ENCODE data around the gene LBHD2. TPM values are rescaled to one million over a fixed set of nuclear protein-coding genes. Genes with fewer than 3 reads are reported as not detected.

LBHD2 gene
- total and polyA plus RNA-seq, 9 donors, result 0.47 TPM; not detected in 8

DNA sequence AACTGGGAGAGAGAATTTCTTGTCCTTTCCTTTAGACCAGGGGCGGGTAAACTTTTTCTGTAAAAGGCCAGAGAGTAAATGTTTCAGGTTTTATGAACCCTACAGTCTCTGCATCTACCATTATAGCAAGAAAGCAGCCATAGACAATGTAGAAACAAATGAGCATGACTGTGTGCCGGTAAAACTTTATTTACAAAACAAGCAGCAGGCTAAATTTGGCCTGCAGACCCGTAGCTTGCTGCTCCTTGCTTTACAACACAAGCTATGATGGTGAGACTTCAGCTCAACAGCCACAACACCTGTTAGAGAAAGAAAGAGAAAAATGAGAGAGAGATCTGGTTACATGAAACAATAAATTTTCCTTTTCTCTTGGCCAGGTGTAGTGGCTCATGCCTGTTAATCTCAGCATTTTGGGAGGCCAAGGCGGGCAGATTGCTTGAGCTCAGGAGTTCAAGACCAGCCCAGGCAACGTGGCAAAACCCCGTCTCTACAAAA is 22.5 kb upstream of the LBHD2 start:
- H3K27ac ChIP-seq, result no peak overlapping the region

DNA sequence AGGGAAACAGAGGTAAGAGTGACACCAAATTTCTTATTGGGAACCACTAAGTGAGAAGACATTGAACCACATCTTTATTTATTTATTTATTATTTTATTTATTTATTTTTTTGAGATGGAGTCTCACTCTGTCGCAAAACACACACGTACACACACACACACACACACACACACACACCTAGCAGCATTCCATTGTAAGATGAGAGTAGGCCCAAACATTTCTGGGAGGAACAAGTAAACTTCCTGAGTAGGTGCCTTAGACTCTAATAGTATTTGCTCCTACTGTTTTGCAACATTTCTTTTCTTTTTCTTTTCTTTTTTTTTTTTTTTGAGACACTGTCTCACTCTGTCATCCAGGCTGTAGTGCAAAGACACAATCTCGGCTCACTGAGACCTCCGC is 19.6 kb upstream of the LBHD2 start:
- H3K36me3 ChIP-seq, result no peaks in the 10 kb centered on the region
- TF ChIP-seq POLR2A (IDR thresholded peaks at IDR 0.05) (no peak), EP300 (IDR thresholded peaks at IDR 0.05) (no peak), CTCF (IDR thresholded peaks at IDR 0.05) (no peak)
- intact Hi-C loops (cut with DNase I), result no loop called here
- H3K9me3 ChIP-seq, result no peaks in the 10 kb centered on the region
- 89 to 91% (median 90%) methylated on average over 4 of the region's 4 CpGs for WGBS, 3 donors
- no peak overlapping the region for H3K4me3 ChIP-seq
- no peak for DNase-seq
- no peak overlapping the region for H3K27ac ChIP-seq
- H3K27me3 ChIP-seq, result no peaks in the 10 kb centered on the region
- peaks cover 6% of the 10 kb centered on the region for H3K4me1 ChIP-seq (ENCODE audit: insufficient read depth)

More for the DNA sequence above, 22.5 kb upstream of the LBHD2 start:
- intact Hi-C loops (cut with DNase I), result no loop called here
- no peaks in the 10 kb centered on the region for H3K36me3 ChIP-seq
- H3K4me3 ChIP-seq, result no peak overlapping the region
- no peak for DNase-seq
- TF ChIP-seq CTCF (IDR thresholded peaks at IDR 0.05) (no peak), POLR2A (IDR thresholded peaks at IDR 0.05) (no peak), EP300 (IDR thresholded peaks at IDR 0.05) (no peak)
- WGBS, 3 donors, result 54 to 70% (median 58%) methylated on average over 6 of the region's 6 CpGs
- no peaks in the 10 kb centered on the region for H3K27me3 ChIP-seq
- H3K4me1 ChIP-seq (ENCODE audit: insufficient read depth), result peaks cover 10% of the 10 kb centered on the region
- no peaks in the 10 kb centered on the region for H3K9me3 ChIP-seq

DNA sequence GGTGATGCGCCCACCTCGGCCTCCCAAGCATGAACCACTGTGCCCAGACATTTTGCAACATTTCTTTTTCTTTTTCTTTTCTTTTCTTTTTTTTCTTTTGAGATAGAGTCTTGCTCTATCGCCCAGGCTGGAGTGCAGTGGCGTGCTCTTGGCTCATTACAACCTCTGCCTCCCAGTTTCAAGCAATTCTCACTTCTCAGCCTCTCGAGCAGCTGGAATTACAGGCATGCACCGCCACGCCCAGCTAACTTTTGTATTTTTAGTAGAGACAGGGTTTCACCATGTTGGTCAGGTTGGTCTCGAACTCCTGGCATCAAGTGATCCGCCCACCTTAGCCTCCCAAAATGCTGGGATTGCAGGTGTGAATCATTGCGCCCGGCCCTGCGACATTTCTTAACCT is 19.0 kb upstream of the LBHD2 start:
- intact Hi-C loops (cut with DNase I), result no loop called here
- no peak overlapping the region for H3K27ac ChIP-seq
- TF ChIP-seq EP300 (IDR thresholded peaks at IDR 0.05) (no peak), CTCF (IDR thresholded peaks at IDR 0.05) (no peak), POLR2A (IDR thresholded peaks at IDR 0.05) (no peak)
- H3K36me3 ChIP-seq, result no peaks in the 10 kb centered on the region
- H3K9me3 ChIP-seq, result no peaks in the 10 kb centered on the region
- 90 to 92% (median 92%) methylated on average over 12 of the region's 12 CpGs for WGBS, 3 donors
- no peak for DNase-seq
- H3K4me3 ChIP-seq, result no peak overlapping the region
- no peaks in the 10 kb centered on the region for H3K27me3 ChIP-seq
- H3K4me1 ChIP-seq (ENCODE audit: insufficient read depth), result peaks cover 5% of the 10 kb centered on the region

GRCh38 chr14:103065861-103066260 is 18.1 kb upstream of the LBHD2 start:
- H3K9me3 ChIP-seq, result no peaks in the 10 kb centered on the region
- H3K4me3 ChIP-seq, result no peak overlapping the region
- H3K27me3 ChIP-seq, result no peaks in the 10 kb centered on the region
- peaks cover 3% of the 10 kb centered on the region for H3K4me1 ChIP-seq (ENCODE audit: insufficient read depth)
- no peak for DNase-seq
- no peaks in the 10 kb centered on the region for H3K36me3 ChIP-seq
- no peak overlapping the region for H3K27ac ChIP-seq
- WGBS, 3 donors, result 69 to 77% (median 73%) methylated on average over 7 of the region's 7 CpGs
- intact Hi-C loops (cut with DNase I), result no loop called here
- no peak for TF ChIP-seq CTCF (IDR thresholded peaks at IDR 0.05)
